Effector CD4-positive, alpha-beta T cell (primary cell): Measurements from ENCODE around the gene CACNB4.
"Not testable (repeated sequence)": the region's sequence is repeated elsewhere in the genome, so short reads cannot be mapped to it uniquely, and the experiment has no call there.

ENCODE experiments used
- DNase-seq: peaks from one replicate; pipeline ENCODE4 v3.0.0-alpha.2; 2020

CACNB4 gene

DNA sequence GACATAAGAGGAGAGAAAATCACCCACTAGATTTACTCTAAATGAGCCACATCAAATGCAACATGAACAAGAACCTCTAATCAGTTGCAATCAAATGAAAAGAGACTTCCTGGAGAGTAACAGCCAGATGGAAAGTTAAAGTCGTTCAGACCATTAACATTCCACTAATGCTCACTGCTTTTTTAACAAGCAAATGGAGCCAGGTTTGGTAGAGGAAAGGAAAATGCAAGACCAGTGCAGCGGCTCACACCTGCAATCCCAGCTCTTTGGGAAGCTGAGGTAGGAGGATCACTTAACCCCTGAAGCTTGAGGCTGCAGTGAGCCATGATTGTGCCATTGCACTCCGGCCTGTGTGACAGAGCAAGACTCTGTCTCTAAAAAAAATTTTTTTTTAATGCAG lies 48.5 kb downstream of the CACNB4 start:
- DNase-seq: no peak

DNA sequence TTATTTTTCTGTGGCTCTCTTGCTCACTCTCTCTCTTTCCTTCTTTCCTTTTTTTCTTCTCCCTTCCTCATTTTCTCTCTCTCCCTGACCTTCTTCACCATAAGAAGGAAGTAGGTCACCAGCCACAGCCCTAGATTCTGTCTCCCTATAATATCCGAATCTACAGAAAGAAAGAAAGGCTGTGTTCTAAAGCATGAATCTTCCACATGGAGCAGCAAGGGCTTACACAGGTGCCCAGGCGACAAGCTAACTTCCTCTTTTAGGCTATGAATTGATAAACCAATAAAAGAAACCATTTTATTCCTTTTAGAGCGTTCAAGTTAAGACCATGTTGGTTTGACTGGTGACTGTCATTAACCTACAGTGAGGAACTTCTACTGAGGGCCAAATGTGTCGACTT lies 49.3 kb downstream of the CACNB4 start:
- no peak for DNase-seq

DNA sequence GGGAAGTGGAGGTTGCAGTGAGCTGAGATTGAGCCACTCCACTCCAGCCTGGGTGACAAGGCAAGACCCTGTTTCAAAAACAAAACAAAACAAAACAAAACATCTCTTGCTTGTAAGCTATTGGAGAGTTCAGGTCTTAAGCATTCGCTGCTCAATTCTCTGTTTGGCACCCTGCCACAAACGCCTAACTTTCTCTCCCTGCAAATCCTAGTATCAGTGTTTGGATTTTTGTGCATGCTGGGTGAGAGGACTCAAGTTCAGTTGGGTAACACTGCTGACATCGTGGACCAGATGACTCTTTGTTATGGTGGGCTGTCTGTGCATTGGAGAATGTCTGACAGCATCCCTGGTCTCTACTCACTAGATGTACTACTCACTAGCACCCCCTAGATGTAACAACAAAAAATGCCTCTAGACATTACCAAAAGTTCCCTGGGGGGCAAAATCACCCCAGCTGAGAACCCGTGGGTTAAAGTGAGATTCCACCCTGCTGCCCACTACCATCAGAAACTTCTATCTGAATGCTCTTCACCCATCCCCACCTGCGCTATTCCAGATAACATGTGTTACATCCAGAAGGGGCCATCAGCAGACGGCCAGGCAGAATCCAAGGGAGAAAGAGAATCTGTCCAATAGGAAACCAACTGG lies 50.9 kb downstream of the CACNB4 start:
- DNase-seq: no peak

DNA sequence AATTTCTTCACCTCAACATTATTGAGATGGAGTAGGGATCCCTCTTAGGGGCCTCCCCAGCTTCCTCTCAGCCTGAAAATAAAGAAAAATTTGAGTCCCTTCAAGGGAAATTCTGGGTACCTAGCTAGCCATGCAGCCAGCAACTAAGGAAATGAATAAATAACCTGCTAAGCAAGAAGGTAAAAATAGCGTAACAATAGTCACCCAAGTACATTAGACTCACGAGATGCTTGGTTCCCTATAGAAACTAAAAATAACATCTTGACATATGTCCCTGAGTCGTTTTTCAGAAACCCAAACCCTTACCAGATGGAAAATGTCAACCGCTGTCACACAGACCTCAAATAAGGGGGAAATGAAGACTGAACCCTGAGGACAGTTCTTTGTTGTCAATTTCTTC lies 51.9 kb downstream of the CACNB4 start:
- DNase-seq: no peak

DNA sequence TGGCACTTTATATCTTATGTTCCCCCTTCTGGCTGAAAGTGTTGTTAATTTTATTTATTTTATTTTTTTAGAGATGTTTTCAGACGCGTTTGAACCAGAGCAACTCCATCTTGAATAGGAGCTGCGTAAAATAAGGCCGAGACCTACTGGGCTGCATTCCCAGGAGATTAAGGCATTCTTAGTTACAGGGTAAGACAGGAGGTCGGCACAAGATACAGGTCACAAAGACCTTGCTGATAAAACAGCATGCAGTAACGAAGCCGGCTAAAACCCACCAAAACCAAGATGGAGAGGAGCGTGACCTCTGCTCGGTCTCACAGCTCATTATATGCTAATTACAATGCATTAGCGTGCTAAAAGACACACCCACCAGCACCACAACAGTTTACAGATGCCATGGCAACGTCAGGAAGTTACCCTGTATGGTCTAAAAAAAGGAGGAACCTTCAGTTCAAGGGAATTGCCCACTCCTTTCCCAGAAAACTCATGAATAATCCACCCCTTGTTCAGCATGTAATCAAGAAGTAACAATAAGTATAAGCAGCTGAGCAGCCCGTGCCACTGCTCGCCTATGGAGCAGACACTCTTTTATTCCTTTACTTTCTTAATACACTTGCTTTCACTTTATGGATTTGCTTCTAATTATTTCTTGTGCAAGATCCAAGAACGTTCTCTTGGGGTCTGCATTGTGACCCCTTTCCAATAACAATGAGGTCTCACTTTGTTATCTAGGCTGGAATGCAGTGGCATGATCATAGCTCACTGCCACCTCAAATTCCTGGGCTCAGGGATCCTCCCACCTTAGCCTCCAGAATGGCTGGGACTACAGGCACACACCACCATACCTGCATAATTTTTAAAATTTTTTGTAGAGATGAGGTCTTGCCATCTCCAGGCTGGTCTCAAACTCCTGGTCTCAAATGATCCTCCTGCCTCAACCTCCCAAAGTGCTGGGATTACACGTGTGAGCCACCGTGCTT lies 55.9 kb downstream of the CACNB4 start:
- no peak for DNase-seq

DNA sequence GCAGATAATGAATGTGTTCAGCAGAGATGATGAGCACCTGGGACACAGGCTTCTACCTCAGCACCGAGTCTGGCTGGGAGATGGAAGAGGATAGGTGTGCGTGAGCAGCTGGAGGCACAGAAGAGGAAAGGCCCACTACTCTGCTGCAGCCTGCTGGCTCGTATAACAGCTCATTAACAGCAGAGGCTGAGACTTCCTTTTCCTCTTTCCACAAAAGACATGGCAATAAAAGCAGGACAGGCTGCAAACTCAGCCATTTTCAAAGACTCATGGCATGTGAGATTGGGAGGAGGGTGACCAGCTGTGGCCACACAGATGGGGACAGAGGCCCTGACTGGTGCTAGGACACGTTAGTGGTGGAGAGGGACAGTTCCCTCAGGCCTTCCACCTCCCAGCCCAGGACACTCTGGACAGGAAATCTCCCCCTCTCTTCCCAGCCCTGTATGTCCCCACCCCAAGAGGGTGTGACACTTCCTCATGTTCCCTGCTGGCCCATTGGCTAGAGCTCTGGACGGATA lies 60.3 kb downstream of the CACNB4 start:
- DNase-seq: no peak

DNA sequence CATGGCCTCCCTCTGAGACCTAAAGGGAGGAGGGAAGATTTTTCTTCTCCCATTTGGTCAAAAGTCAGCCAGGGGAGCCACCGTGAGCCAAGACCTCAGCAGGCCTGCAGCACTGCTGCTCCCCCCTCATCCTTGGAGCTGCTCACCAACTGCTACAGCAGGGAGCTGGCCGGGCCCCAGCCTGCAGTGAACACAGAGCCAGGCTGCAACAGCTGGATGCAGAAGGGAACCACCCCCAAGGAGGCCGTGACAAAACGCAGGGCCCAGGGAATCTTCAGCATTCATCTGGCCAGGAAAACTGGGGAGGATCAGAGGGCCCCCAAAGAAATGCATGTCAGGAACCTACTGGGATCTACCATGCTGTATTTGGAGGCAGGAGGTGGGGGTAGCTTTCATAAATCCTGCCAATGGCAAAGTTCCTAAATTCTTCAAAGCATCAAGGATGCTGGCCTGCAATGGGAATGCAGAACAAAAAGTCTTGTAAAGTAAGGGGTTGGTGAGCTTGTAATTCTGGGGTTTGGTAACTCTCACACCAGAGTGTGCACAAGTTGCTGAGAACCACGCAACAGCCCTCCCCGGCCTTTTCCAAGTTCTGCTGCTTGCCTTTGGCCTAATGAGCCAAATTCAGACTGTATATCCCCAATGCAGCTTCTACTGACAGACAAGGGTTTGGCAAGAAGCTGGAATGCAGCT lies 61.0 kb downstream of the CACNB4 start:
- DNase-seq: no peak

DNA sequence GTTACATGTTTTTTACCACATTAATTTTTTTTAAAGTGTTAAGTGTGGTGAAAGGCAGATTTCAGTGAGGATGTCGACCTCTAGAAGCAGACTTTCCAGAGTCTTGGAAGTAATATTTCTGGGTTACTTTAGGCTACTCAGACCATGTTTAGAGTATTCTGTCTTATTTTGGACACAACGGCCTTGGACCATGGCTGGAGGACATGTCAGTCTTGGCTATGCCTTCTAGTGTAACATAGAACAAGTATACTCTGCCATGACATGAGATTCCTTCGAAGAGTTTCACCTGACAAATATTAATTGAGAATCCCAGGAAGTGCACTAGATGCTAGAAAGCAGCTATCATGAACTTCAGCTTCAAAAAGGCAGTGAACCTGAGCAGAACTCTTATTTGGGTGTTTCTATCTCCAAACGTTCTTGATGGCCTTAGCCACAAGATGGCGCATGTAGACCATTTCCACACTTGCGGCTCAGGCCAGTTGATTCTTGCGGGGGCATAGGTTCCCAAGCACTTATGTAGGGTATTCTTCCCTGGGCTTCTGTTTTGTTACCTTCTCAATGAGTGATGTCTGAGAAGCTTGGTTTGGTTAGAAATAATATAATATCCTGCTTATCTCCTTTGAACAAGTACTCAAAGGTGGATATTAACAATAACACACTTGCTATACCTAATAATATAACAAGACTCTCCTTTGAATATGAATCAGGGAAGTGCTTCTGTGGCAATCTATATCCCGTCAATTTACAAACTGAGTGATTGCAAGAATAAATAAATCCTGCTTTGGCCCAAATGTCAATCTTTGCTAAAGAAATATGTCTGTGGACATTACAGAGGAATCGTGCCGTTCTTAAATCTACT lies 62.0 kb downstream of the CACNB4 start:
- peak; percentile 33 for DNase-seq

DNA sequence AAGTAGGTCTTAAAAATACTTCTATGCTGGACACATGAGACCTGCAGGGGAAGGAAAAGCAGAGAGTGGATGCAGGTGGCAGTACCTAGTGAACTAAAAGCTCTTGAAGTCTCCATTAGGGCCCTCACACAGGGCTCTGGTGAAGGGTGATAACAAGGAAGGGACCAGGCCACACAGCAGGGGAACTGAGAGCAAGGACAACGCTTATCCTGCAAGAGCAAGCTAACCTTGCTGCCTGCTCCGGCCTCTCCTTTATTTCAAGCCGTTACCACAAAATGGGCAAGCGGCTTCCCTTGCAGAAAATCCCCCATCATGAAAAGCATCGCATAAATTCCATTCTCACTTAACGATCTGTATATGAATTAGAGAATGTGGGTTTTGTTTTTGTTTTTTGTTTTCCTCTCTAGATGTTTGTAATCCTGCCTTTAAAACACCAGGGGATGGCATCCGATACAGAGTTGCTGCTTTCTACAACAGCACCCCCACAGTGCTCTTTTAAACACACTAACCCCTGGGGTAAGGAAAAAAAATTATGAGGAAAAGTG lies 64.5 kb downstream of the CACNB4 start:
- no peak for DNase-seq

DNA sequence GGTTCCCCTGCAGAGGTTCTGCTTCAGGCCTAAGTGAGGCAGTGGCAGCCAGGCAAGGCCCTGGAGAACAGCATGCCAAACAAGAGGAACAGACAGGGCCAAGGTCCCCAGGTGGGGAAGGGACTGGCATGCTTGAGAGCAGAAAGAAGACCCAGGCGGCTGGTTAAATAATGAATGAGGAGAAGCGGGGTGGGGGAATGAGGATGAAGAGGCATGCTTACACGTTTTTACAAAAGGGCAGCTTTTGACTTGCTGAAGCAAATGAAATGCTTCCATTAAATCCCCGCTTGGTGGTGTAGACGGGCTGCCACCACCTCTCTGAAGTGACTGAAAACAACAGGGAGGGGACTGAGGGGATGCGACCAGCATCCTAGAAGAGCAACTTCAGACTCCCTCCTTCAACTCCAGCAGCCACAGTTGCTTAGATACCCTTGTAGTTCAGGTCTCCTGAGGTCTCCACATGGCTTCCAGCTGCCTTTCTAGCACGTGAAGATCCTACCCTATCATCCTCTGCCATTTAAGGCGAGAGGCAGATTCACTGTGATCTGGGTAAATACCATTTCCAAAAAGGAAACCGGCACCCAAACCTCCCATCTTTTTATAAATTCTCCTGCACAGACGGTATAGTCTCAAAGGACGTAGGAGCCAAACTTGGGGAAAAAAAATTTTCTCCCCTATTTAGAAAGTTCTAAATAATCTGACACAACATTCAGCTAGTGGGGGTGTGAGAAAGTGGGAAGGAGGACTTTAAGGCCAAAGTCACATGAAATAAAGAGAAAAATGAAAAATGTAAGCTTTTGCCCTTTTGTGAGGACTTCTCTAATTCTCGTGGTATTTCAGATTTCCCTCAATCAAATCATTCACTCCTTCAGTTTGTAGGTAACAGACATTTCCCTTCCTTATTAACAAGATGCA lies 65.6 kb downstream of the CACNB4 start:
- DNase-seq: no peak

DNA sequence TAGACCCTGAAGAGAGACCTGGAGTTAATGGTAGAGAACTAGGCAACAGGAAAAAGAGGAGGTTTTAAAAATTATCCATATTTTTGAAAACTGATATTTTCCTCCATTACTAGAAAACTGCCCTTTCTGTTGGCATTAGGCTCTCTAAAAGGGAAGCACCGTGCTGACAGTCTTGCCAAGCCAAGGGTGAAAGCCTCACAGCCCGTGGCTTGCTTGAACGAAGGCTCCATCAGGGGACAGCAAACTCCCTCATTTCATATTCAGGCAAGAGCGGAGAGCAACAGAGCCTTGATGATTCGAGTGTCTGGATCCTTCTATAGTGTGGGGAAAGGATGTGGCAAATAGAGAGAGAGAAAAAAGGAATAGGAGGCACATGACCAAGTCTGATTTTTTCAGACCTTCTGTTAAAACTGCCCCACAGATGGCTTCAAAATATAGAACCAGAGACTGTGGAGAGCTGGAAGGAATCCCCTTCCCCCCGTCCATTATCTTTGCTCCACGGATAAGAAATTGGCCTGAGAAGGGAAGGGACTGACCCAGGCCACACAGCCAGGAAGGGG lies 67.0 kb downstream of the CACNB4 start:
- DNase-seq: no peak

DNA sequence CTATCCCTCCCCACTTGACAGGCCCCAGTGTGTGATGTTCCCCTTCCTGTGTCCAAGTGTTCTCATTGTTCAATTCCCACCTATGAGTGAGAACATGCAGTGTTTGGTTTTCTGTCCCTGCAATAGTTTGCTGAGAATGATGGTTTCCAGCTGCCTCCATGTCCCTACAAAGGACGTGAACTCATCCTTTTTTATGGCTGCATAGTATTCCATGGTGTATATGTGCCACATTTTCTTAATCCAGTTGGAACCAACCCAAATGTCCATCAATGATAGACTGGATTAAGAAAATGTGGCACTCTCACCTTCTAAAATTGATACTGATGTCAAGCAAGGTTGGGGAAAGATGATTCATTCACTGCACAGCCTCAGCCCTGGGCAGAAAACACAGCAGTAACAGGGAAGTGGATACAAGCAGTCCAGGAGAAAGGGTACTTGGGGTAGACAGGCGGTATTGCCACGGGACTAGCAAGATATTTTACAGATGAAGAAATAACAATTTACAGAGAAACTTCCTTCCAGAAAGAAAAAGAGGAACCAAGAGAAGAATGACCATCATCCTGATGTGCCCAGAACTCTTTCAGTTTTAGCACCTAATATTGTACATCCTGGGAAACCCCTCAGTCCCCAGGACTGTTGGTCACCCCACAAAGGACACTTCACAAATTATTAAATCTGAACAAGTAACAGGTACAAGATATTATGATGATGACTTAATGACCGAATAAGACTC lies 68.1 kb downstream of the CACNB4 start:
- DNase-seq: not testable (repeated sequence)

DNA sequence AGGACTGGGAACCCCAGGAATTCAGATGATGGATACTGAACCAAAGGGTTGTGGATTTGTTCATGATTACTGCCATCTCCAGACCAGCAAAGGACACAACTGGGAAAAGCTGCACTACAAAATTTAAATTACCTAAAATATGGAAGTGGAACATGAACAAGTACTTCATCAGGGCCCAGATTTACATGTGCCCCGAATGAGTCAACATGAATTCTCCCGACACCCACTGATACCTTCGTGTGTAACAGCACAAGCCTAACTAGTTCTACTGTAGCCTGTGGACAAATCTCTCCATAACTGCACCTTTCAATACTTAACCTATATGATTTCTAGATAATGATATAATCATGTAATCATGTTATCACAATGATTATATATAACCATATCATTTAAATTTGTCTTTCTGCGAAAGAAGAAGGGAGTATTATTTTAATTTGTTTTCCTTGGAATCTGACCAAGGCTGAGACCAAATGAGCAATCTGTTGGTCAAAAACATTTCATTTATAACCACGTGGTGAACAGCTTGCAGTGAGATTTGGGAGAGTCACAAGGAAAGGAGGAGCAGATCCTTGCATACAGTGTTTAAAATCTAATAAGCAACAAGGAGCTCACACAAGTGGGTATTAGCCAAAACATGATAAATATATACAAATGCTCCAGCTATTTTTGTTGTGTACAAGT lies 70.5 kb downstream of the CACNB4 start:
- no peak for DNase-seq

DNA sequence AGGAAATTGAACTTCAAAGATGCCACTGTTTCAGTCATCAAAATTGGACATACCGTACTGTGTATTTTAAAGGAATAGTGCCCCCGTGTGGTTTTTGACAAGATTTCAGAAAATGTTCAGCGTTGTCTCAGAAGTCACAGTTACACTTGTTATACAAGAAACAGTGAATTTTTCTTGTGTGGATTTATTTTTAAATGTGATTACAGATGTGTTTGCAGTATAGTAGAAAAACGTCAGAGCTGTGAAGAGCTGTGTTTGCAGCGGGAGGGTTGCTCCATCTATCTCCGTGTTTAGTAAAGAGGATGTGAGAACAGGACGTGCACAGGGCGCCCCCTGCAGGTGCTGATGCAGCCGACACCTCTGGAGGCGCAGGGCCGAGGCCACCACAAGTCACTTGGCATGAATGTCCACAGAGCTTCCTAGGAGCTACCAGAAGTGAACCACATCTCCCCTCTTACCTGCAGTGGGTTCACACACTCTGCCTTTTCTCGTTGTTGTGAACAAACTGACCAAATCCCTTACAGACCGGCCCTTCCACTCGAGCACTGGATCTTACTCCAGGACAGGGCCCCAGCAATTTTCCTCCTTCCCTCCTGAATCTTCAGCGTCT lies 73.1 kb downstream of the CACNB4 start:
- DNase-seq: peak; percentile 66

DNA sequence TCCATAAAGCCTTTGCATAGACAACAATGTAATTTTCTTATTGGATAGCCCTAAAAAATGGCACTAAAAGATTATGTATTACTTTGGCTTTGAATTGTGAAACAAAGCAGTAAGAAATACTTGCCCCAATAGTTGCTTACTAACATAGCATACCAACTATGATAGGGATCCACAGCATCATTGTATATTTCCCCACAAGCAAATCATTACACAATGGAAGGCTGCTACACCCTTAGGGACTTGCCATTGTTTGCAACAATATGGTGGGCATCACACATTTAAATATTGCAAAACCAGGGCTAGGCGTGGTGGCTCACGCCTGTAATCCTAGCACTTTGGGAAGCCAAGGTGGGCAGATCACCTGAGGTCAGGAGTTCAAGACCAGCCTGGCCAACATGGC lies 74.4 kb downstream of the CACNB4 start:
- no peak for DNase-seq

DNA sequence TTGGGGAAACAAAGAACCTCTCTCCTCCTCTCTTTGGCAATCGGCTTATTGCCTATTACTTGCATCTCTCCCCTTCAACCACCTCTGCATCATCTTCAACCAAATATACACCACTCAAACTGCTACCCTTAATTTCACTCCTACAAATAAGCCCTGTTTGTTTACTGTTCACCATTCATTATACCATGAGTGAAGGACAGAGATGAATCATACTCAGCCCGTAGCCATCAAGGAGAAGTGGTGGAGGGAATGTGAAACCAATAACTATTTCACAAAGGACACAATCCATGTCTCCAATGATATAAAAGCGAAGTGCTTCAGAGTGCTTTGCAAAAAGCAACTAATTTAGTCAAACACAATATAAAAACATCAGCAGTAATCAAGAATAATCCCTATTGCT lies 76.8 kb downstream of the CACNB4 start:
- no peak for DNase-seq

DNA sequence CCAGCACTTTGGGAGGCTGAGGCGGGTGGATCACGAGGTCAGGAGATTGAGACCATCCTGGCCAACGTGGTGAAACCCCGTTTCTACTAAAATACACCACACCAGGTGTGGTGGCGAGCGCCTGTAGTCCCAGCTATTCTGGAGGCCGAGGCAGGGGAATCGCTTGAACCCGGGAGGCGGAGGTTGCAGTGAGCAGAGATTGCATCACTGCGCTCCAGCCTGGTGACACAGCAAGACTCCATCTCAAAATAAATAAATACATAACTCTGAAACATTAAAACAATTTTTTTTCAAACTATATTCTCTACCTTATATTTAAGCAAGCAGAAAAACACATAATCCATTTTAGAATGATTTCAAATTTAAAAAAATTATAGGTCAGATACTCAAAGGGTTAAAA lies 77.8 kb downstream of the CACNB4 start:
- not testable (repeated sequence) for DNase-seq

DNA sequence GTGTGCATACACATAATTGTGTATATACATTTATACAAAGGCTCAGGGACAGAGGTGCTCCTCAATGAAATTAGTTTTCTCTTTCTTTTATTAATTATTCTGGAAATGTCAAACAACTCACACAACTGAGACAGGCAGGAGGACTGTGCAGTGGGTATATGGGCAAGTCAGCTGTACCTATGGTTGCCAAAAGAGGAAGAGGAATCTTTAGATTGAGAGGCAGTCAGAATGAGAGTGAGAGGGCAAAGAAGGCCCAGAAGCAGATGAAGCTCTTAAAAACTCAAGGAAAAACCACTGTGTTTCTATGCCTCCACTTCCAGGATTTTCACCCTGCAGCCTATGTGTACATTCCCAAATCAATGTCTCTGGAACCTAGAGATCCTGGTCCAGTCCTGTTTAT lies 79.1 kb downstream of the CACNB4 start:
- no peak for DNase-seq
